GM18511 (cell line): ENCODE measurements around the gene NELL2.
A peak's percentile ranks its signal among the peaks of the same experiment; 100 is the strongest.

Experiments used
- ATAC-seq: cut with Tn5 transposase; IDR thresholded peaks from one replicate; pipeline ENCODE4 v1.9.1; 2021; ENCODE audit warnings: mild to moderate bottlenecking, moderate library complexity; ENCODE audit not compliant: unreplicated experiment

NELL2 gene

DNA sequence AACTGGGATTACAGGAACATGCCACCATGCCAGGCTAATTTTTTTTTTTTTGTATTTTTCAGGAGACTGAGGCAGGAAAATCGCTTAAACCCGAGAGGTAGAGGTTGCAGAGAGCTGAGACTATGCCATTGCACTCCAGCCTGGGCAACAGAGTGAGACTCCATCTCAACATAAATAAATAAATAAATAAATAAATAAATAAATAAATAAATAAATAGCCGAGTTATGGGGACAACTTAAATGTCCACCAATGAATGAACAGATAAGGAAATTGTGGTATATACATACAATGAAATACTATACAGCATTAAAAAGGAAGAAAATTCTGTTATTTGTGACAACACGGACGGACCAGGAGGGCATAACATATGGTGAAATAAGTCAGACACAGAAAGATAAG lies 325.7 kb downstream of the NELL2 start:
- ATAC-seq, result no peak

DNA sequence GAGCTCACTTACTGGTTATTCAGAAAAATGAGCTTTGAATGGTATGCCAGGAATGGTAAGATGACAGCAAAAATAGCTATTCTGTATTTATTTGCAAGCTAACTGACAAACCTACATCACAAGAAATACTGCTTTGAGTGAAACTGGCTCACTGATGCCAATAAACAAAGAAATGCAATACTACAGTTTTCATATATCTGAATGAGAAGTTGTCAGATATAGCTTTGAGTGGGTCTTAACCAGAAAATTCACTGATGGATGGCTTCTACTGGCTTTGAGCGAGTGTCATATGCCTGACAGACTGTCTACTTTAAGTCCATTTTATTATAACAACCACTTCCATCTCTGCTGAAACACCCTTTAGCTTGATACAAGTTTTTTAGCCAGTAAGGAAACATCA lies 330.1 kb downstream of the NELL2 start:
- no peak for ATAC-seq

DNA sequence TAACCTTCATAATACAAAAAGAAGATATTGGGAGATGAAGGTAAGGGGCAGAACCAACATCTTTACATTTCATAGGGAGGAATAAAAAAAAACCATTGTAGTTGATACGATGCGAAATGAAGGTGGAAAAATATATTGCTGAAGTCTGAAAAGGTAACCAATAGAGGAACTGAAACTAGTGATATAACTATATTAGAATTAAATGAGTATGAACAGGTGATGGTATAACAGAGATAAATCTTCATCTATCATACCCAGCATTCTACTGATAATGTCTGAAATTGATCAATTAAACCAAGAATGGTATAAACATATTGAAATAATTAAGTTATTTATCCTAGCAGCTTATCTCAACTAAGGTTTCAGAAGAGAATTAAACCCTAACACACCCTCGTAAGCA lies 332.1 kb downstream of the NELL2 start:
- peak; percentile 77 for ATAC-seq

DNA sequence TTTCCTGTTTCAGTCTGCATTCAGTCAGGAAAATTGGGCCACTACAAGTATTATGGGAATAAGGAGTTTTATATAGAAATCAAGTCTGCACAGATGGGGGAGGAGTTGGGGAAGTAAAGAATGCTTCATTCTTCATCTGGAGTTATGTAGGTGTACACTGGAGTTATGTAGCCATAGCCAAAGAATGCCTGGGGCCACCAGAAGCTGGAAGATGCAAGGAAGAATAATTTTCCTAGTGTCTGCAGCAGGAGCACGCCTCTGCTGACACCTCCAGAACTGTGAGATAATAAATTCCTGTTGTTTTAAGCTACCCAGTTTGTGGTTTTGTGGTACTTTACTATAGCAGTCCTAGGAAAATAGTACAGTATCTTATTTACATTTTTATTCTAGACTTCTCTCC lies 333.4 kb downstream of the NELL2 start:
- no peak for ATAC-seq

DNA sequence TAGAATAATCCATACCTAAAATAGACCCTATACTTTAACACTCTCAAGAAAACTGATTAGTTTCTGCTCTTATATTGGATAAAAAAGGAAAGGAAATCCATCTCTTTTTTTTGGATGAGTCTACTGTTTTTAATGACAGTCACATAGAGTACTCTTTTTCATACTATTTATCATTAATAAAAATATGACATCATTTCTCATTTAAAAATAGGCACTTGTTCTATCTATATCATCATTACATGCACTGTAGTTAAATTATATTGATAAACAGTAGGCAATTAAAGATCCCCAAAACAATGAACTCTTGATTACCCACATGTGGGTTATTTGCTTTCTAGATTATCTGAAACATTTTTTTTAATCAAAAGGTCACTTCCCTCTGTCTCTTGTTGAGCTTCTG lies 338.8 kb downstream of the NELL2 start:
- ATAC-seq, result no peak

DNA sequence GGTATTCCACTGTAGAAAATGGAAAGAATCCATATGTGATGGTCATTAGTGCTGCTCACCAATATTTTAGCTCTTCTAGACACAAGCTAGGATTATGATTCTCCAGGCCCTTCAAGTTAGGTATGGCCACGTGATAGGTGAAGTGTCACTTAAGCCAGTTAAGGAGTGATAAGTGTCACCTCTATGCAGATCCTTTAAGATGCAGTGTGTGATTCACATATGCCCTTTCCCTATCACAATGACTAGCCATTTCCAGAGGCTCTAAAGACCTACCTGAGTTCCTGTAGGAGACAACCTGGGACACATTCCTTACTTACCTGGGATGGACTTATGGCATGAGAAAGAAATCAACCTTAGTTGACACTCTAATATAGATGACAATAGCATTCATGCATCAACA lies 343.2 kb downstream of the NELL2 start:
- no peak for ATAC-seq

DNA sequence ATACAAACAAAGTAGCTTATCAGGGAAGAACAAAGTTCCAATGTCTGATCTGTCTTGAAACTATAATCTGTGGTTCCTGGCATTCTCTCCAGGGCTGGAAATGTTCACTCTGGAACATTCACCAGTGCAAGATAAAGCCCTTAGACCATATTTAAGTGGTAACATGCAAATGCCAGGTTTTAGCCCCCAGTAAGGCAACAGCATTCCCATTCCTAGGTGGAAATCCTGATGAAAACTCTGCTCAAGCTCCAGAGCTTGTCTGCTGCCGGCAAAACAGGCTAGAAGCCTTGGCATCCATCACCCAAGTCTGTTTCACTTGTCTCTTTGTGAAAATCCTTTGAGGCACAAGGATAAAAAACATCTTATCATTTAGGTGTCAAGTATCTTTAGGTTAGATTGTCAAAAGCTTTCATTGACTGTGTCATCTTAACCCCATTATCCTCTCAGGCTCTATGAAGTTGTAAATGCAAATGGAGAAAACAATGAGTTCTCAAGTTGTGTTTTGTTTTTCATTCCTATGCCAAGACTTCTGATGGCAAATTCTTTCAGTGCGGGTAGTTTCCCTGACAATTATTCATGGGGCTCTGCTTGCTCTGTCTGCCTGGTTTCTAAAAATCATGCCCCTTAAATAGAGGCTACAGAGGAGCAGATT lies 344.7 kb downstream of the NELL2 start:
- ATAC-seq, result no peak

DNA sequence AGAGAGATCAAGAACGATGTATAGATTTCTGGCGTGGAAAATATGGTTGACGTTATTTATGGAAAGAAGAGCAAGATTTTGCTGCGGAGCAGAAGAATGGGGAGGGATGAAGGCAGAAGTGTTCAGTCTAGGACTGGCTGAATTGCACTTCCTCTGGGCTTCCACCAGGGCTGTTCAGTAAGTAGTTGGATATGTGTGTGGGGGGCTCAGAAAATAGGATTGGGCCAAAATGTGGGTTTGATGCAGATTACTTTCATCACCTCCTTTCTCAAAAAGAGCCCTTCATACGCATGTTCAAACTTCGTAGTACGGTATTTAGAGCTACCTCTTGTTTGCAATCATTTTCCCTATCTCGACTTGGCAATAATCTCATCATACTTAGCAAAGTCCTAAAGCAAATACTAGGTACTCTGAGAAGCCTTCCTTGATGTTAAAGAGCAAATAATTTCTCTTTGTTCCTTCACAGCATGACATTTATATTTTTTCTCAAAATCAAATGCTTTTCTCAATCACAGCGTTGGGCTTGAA lies 349.4 kb downstream of the NELL2 start:
- no peak for ATAC-seq

DNA sequence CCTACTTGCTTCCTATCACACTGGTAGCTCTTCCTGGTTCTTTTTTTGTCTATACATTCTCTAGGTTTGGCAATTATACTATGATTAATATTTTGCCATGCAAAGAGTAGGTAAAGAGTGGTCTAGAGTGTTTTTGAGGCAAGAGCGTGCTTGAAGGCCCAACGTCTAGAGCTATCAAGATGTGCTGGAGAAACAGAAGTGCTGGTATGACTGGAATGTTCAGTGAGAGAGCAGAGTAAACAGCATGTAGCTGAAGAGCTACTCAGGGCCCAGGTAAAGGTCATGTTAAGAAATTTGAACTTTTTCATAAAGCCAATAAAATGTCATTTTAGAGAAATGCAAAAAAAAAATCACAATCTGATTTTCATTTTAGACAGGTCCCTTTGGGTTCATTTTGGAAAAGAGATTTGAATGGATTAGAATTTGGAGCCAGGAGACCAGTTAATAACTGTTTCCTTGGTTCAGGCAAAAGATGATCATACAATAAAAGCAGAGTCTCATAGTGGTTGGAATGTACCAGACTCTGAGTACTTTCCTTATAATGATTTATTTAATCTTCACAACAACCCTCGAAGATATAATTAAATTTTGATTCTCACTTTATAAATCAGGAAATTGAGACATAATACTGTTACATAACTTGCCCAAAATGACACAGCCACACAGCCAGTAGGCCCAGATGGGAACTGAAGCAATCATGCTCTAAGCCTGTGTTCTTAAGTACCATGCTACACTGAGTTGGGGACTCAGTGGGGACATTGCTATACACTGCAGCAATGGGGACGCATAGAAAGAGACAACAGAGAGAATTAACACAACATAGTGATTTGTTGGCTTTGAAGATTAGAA lies 350.1 kb downstream of the NELL2 start:
- ATAC-seq, result no peak

DNA sequence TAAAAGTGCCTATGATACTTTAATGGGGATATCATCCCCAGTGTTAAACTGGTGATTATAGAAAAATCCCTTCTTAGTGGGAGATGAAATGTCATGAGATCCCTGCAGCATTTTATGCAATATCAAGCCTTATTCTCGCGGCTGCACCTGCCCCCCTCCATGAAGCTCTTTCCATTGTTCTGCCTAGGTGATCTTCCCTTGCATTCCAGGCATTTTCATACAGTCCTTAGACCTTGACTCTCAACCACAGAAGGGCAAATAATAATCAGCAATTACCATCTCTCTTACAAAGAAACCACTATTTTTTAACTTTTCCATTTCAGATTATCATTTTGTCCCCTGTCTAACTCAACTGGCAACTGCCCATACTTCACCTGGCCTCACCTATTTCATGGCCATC lies 352.3 kb downstream of the NELL2 start:
- ATAC-seq, result no peak

DNA sequence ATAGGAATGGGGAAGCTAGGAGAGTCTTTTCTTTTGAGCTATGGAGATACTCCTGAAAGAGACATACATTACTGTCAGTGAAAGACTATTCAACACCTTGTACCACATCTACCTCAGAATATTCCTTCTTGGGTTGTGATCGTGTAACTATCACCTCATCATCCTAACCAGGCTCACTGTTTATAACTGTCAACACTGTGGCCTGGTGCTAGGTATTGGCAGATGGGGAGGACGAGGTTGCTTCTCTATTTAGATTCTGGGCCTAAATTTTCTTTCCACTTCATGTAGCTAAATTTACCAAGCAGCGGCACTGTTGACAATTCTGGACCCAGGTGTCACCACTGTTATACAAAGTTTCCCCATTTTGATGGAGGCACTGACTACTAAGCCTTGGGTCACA lies 354.4 kb downstream of the NELL2 start:
- no peak for ATAC-seq

DNA sequence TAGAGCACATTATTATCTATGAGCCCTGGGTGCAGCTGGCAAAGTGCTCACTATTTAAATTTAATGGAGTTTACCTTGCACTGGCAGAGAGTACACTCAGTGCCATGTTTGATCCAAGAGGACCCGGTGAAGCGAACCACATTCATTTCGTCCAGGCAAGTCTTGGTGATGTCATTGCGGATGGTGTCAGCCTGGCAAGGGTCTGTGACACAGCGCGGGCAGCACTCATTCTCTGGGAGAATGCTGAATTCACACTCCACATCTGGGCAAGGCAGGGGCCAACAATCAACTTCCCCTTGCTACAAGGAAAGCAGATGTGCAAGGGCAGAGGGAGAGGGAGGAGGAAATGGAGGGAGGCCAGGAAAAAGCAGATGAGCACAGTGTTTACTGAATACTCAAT lies 356.2 kb downstream of the NELL2 start:
- no peak for ATAC-seq

DNA sequence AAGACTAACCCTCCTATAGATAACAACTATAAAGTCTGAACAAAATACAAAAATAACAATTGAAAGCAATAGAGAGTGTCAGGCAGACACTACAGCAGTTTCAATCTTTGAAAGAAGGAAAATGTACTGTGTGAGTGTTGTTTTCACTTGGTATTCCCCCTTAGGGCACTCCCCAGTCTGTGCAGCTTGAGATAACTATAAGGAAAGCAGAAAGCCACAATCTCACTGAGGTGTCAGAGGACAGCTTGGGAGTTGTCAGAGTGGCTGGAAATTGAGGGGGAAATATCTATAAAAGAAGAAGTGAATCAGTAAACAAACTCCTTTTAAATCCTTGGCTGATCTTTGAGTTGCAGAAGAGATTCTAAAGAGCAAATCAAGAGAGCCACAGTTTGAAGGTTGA lies 364.8 kb downstream of the NELL2 start:
- no peak for ATAC-seq

DNA sequence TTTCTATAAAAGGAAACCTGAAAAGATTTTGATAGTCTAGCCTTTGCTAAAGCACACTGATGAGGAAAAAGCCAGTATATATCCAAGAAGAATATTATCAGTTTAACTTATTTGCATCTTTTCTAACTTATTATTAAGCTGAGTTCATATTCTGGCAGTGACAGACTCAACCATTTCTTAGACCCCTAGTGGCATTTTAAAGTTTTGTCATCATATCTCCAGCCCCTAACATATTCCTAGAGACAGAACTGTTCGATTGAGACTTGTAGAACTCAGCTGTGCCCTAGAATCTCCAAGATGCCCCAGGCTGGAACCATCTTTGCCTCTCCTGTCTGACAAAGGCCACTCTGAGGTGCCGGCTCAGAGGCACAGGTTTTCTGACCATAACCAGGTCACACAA lies 365.6 kb downstream of the NELL2 start:
- no peak for ATAC-seq

DNA sequence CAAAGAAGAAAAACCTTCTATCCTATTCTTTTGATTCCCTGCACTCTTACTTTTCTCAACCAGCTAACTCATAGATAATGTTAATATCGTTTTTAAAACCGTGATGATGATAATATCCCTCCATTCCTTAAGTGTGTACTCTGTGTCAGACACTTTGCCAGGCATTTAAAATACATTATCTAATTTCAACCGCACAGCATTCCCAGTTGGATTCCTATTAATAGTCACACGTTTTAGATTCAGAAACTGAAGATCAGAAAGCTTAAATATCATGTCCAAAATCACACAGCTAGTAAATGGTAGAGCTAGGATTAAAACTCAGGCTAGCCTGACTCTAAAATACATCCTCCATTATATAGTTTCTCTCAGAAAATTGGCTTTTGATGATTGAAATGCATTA lies 366.0 kb downstream of the NELL2 start:
- no peak for ATAC-seq

DNA sequence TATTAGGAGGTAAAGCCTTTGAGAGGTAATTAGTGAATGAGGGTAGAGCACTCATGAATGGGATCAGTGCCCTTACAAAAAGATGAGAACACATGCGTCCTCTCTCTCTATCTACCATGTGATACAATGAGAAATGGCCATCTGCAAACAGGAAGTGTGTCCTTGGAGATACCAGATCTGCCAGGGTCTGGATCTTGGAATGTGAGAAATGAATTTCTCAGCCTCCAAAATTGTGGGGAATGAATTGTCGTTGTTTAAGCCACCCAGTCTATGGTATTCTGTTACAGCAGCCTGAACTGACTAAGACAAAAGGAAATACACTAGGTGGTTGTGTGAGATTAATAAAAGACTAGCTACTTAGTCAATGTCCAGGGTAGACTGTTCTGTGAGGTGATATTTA lies 366.6 kb downstream of the NELL2 start:
- no peak for ATAC-seq

DNA sequence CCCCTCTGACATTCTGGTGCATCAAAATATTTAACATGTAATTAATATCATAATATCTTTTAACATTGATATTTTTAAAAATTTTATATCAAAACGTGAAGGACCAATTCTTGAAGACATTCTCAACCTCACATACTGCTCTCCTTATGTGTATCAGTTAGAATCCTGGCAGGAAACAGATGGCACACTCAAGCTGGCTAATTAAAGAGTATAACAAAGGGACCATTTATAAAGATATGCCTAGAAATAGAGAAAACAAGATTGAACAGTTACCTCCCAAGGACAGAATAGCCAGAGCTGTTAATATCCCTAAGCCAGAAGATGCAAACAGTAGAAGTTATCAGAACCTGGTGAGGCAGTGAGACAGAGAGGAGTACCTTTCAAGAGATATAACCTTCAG lies 368.7 kb downstream of the NELL2 start:
- no peak for ATAC-seq

DNA sequence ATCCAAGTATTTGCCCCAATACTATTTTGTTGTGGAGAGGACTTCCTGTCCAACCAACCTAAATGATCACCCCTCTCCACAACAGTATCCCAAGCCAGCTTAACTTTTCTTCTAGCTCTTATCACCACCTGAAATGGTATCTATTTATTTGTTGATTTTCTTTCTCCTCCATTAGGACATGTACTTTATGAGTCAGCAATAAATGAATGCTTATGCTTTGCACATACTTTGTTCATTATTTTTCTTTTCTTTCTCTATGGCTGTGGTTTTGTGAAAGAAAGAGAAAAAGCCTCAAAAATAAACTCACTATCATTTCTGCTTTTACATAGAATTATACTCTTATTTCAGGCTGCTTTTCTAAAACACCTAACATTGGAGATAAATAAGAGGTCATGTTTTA lies 371.3 kb downstream of the NELL2 start:
- ATAC-seq, result no peak

DNA sequence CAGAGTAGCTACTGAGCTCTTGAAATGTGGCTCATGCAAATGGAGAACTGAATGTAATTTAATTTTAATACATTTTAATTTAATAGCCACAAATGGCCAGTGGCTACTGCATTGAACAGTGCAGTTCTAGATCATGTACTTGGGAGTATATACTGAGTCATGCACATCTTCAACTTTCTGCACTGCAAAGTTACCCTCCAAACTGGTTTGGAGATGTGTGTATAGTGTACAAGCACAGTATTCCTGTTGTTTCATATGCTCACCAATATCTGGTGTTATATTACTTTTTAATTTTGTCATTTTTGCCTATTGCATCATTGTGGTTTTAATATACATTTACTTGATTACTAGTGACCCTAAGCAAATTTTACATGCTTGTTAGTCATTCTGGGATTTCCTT lies 372.8 kb downstream of the NELL2 start:
- ATAC-seq, result no peak

DNA sequence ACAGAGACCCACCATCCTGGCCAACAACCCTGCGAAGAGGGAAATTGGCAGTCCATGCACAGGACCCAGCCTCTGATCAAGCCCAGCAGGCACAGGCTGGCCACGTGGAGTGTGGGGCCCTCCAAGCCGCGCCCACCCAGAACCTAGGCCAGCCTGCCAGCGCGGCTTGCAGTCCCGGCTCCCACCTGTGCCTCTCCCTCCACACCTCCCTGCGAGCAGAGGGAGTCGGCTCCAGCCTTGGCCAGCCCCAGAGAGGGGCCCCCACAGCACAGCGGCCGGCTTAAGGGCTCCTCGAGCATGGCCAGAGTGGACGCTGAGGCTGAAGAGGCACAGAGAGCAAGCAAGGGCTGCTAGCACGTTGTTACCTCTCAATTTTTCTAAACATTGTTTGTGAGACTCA lies 373.4 kb downstream of the NELL2 start:
- ATAC-seq, result no peak

DNA sequence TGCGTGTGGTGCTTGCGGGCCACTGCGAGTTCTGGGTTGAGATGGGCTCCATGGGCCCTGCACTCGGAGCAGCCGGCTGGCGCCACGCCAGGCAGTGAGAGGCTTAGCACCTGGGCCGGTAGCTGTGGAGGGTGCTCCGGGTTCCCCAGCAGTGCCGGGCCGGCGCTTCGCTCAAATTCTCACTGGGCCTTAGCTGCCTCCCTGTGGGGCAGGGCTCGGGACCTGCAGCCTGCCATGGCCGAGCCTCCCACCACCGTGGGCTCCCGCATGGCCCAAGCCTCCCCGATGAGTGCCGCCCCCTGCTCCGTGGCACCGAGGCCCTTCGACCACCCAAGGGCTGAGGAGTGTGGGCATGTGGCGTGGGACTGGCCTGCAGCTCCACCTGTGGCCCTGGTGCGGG lies 375.7 kb downstream of the NELL2 start:
- no peak for ATAC-seq

DNA sequence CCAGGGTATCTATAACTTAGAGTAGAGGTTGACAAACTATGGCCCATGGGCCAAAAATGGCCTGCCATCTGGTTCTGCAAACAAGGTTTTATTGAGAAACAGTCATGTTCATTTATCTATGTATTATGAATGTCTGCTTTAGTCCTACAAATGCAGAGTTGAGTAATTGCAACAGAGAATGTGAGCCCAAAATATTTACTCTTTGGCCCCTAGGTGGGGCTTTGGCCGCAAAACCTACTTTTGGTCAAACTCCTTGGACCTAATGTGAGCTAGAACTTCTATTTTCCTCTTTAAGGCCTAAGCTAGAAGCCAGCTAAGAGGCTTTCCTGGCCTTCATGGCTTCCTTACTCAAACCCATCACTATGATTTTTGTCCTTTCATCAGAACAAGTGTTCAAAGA lies 379.1 kb downstream of the NELL2 start:
- ATAC-seq, result no peak
